ENCODE results near the gene IL33. TPM values are rescaled to one million over a fixed set of nuclear protein-coding genes. Genes with fewer than 3 reads are reported as not detected.
A peak's percentile ranks its signal among the peaks of the same experiment; 100 is the strongest.

IL33 gene
- total and polyA plus RNA-seq, 2 of the 8 experiments (the other 6 are each of a cell fraction or from before 2014, with no cell fraction given) = not detected

DNA sequence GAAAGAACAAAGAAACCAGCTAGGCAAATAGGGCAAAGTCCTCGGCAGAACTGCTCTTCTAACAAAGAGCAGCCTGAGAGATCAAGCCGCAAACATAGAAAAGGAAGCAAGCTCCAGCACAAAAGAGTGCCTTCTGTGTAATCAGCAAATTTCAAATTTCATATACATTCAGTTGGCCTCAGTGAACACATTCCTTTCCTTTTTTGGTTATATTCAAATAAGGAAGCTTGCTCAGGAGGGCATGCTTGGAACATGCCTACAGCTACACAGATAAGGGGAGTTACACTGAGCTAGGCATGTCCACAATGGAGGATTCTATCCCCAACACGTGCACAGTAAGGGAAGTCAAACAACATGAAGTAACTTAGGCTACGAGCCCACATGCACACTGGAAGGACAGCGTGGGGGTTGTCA lies 23.4 kb downstream of the IL33 start:
- H2AK5ac ChIP-seq (ENCODE audit: low read depth, low read length) = no peak overlapping the region
- ChIA-PET POLR2A (ENCODE audit: partially characterized antibody) (no interaction called here), CTCF (ENCODE audit: partially characterized antibody) (interaction anchor here (0.7 kb wide), 1 partner anchor 67 kb away, joined by 3 read pairs; no protein-coding TSS in a partner anchor)
- peak overlapping the region; percentile 76 for H2BK120ac ChIP-seq (replicated peaks; ENCODE audit: low read depth, low read length)
- whole genome bisulfite sequencing, 2 experiments (ENCODE audit: extremely low coverage in 1 of 2, insufficient coverage in 1 of 2, insufficient read length in 1 of 2, insufficient replicate concordance in 2 of 2, low coverage in 1 of 2, low lambda C conversion rate in 2 of 2, missing lambda C conversion rate in 1 of 2) = 82% methylated on average over 5 of the region's 5 CpGs; no CpG with 5 or more reads in 1 of the 2 experiments
- no peaks in the 10 kb centered on the region for H3K79me2 ChIP-seq (ENCODE audit: control insufficient read depth in 1 of 2, insufficient read depth in 2 of 2, low read length in 2 of 2)
- no peaks in the 10 kb centered on the region; the same call in 1 of the 2 replicates for H3K23me2 ChIP-seq (ENCODE audit: low read depth, low read length)
- H4K8ac ChIP-seq (ENCODE audit: extremely low read depth, insufficient read depth, low read length) = no peak overlapping the region
- no peak overlapping the region for H2BK20ac ChIP-seq (ENCODE audit: low read length)
- no peak overlapping the region for H3K4ac ChIP-seq (replicated peaks; ENCODE audit: insufficient read length, low read depth, low read length)
- no peak for DNase-seq (ENCODE audit: low read depth in 1 of 2, low spot score in 2 of 2)
- no peak overlapping the region for H2BK15ac ChIP-seq (ENCODE audit: low read length)
- no peak overlapping the region for H3K23ac ChIP-seq (ENCODE audit: insufficient read length)
- no peaks in the 10 kb centered on the region for H3K27me3 ChIP-seq (replicated peaks in 1 of 4; ENCODE audit: control insufficient read depth in 3 of 4, extremely low read depth in 1 of 4, insufficient read depth in 3 of 4, low read length in 3 of 4)
- no peak overlapping the region for H3K4me3 ChIP-seq (ENCODE audit: extremely low read depth in 1 of 4, insufficient read depth in 2 of 4, low read depth in 3 of 4, low read length in 4 of 4)
- H4K20me1 ChIP-seq (replicated peaks in 1 of 2; ENCODE audit: control insufficient read depth in 1 of 2, insufficient read depth in 2 of 2, low read length in 2 of 2) = no peaks in the 10 kb centered on the region
- 0 out of 2 replicates have a peak overlapping the region, but pooled peaks have one; percentile 3 for H2BK12ac ChIP-seq (ENCODE audit: low read depth, low read length)
- H3K9me3 ChIP-seq (ENCODE audit: insufficient read depth in 2 of 2, low read depth in 1 of 2, low read length in 1 of 2) = no peaks in the 10 kb centered on the region
- peak overlapping the region; percentile 30 for H4K5ac ChIP-seq (ENCODE audit: insufficient read length, low read depth, low read length)
- H3K9ac ChIP-seq (replicated peaks in 1 of 4; ENCODE audit: extremely low read depth in 1 of 4, low read depth in 3 of 4, low read length in 3 of 4) = no peak overlapping the region
- H3K27ac ChIP-seq (ENCODE audit: low read depth, low read length) = no peak overlapping the region
- FAIRE-seq = no peak
- H3K4me1 ChIP-seq (replicated peaks in 1 of 4; ENCODE audit: control insufficient read depth in 3 of 4, insufficient read depth in 4 of 4, low read length in 3 of 4) = no peaks in the 10 kb centered on the region; a peak in 1 of 7 replicates
- no peak overlapping the region for H3K56ac ChIP-seq (replicated peaks; ENCODE audit: insufficient read length, low read depth, low read length)
- no peak overlapping the region for H3K4me2 ChIP-seq (ENCODE audit: insufficient read depth in 1 of 2, low read depth in 2 of 2, low read length in 2 of 2)
- TF ChIP-seq POU5F1 (IDR thresholded peaks at IDR 0.05; ENCODE audit: low read depth, low read length) = no peak
- TF ChIP-seq, protein P1, sequence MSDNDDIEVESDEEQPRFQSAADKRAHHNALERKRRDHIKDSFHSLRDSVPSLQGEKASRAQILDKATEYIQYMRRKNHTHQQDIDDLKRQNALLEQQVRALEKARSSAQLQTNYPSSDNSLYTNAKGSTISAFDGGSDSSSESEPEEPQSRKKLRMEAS (IDR thresholded peaks at IDR 0.05) = 0 out of 2 replicates have a peak, but pooled peaks have one; percentile 35
- TF ChIP-seq, protein P2, sequence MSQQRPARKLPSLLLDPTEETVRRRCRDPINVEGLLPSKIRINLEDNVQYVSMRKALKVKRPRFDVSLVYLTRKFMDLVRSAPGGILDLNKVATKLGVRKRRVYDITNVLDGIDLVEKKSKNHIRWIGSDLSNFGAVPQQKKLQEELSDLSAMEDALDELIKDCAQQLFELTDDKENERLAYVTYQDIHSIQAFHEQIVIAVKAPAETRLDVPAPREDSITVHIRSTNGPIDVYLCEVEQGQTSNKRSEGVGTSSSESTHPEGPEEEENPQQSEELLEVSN (IDR thresholded peaks at IDR 0.05) = 0 out of 2 replicates have a peak, but pooled peaks have one; percentile 26
- TF ChIP-seq CBX5 (IDR thresholded peaks at IDR 0.05; ENCODE audit: low read depth, low read length) = no peak
- TF ChIP-seq RBBP5 (IDR thresholded peaks at IDR 0.05; ENCODE audit: borderline replicate concordance, low read depth, low read length) = no peak
- TF ChIP-seq SRF (IDR thresholded peaks at IDR 0.05; ENCODE audit: low read depth, low read length) = 0 out of 2 replicates have a peak, but pooled peaks have one; percentile 10
- H4K91ac ChIP-seq (replicated peaks; ENCODE audit: insufficient read length, low read length) = no peak overlapping the region
- no peaks in the 10 kb centered on the region for H3K79me1 ChIP-seq (ENCODE audit: low read depth, low read length)
- no peak overlapping the region for H3K14ac ChIP-seq (ENCODE audit: insufficient read length)
- H2BK5ac ChIP-seq (ENCODE audit: low read depth, low read length) = no peak overlapping the region
- H2AFZ ChIP-seq (ENCODE audit: low read length) = peak overlapping the region; percentile 94
- 0 out of 2 replicates have a peak overlapping the region, but pooled peaks have one; percentile 38 for H3K18ac ChIP-seq (ENCODE audit: extremely low read depth, low read length)
- H3K36me3 ChIP-seq (ENCODE audit: control insufficient read depth in 2 of 4, insufficient read depth in 4 of 4, low read length in 3 of 4) = no peaks in the 10 kb centered on the region
